OCI-LY1 (cell line): Measurements from ENCODE around the gene TMEM185A.

Source experiments
- H2AFZ ChIP-seq: fragments of 200-600 bp; sonication (generic), shearing (Covaris generic); 2 replicates; pipeline ENCODE4 v1.6.0; 2014; ENCODE audit warnings: antibody characterized with exemption, mild to moderate bottlenecking, low read length
- H3F3A ChIP-seq: fragments of 200-600 bp; sonication (generic), shearing (Covaris generic); 2 replicates; pipeline ENCODE4 v1.6.0; 2014; ENCODE audit warnings: mild to moderate bottlenecking, antibody characterized with exemption, low read length, moderate library complexity; ENCODE audit not compliant: insufficient read depth
- H3K27ac ChIP-seq: fragments of 200-600 bp; sonication (generic); 2 replicates; pipeline ENCODE4 v1.5.1; 2014; ENCODE audit warnings: low read length, mixed run types, mild to moderate bottlenecking, low read depth; ENCODE audit not compliant: poor library complexity, severe bottlenecking
- H3K27me3 ChIP-seq: fragments of 200-600 bp; sonication (generic); 2 replicates; pipeline ENCODE4 v1.6.0; 2014; ENCODE audit warnings: antibody characterized with exemption, mild to moderate bottlenecking, low read length, moderate library complexity; ENCODE audit not compliant: insufficient read depth
- H3K36me3 ChIP-seq: fragments of 200-600 bp; sonication (generic); 2 replicates; pipeline ENCODE4 v1.6.1; 2014; ENCODE audit warnings: mild to moderate bottlenecking, antibody characterized with exemption, low read length, moderate library complexity, mixed read lengths; ENCODE audit not compliant: insufficient read depth
- H3K4me1 ChIP-seq: fragments of 200-600 bp; sonication (generic); 2 replicates; pipeline ENCODE4 v1.5.1; 2014; ENCODE audit warnings: mild to moderate bottlenecking, low read length, moderate library complexity; ENCODE audit not compliant: insufficient read depth, severe bottlenecking
- H3K4me2 ChIP-seq: fragments of 200-600 bp; sonication (generic), shearing (Covaris generic); 2 replicates; pipeline ENCODE4 v1.6.1; 2014; ENCODE audit warnings: low read length
- H3K4me3 ChIP-seq: fragments of 200-600 bp; sonication (generic); 2 replicates; pipeline ENCODE4 v1.5.1; 2014; ENCODE audit warnings: low read length, low read depth, mild to moderate bottlenecking, mixed read lengths; ENCODE audit not compliant: poor library complexity, severe bottlenecking
- H3K79me2 ChIP-seq: fragments of 200-600 bp; shearing (Covaris generic); 2 replicates; pipeline ENCODE4 v1.6.1; 2016; ENCODE audit warnings: mixed run types, low read length, mixed read lengths; ENCODE audit not compliant: insufficient read depth
- H3K9ac ChIP-seq: fragments of 200-600 bp; sonication (generic), shearing (Covaris generic); 2 replicates; pipeline ENCODE4 v1.6.1; 2014; ENCODE audit warnings: mild to moderate bottlenecking, low read length, mixed read lengths
- H3K9me2 ChIP-seq: fragments of 200-600 bp; sonication (generic), shearing (Covaris generic); 2 replicates; pipeline ENCODE4 v1.6.1; 2014; ENCODE audit warnings: low read depth, mild to moderate bottlenecking, low read length, mixed read lengths
- H3K9me3 ChIP-seq: fragments of 200-600 bp; shearing (Covaris generic); 2 replicates; pipeline ENCODE4 v1.6.1; 2014; ENCODE audit warnings: low read length, mixed read lengths
- H4K20me1 ChIP-seq: fragments of 200-600 bp; sonication (generic), shearing (Covaris generic); 2 replicates; pipeline ENCODE4 v1.6.0; 2016; ENCODE audit warnings: mild to moderate bottlenecking, low read length; ENCODE audit not compliant: insufficient read depth
- CTCF ChIP-seq: fragments of 200-600 bp; sonication (generic), shearing (Covaris generic); IDR thresholded peaks from 2 replicates; pipeline ENCODE4 v1.5.1; 2017; ENCODE audit warnings: mild to moderate bottlenecking, antibody characterized with exemption, low read length, moderate library complexity, mixed read lengths
- EZH2 ChIP-seq: fragments of 200-600 bp; sonication (generic), shearing (Covaris generic); IDR thresholded peaks from 2 replicates; pipeline ENCODE4 v1.8.0; 2017; ENCODE audit warnings: borderline replicate concordance, mixed run types, mild to moderate bottlenecking, antibody characterized with exemption, low read length, moderate library complexity, mixed read lengths

Gene TMEM185A

GRCh38 chrX:149633511-149633910 is 1.9 kb upstream of the TMEM185A start:
- H3K4me3 ChIP-seq: no peak overlapping the region
- H4K20me1 ChIP-seq: no peaks in the 10 kb centered on the region
- no peak overlapping the region for H3K4me2 ChIP-seq
- no peaks in the 10 kb centered on the region for H3K27me3 ChIP-seq
- H3K36me3 ChIP-seq: no peaks in the 10 kb centered on the region
- H3K9me3 ChIP-seq: no peaks in the 10 kb centered on the region
- no peaks in the 10 kb centered on the region for H3K79me2 ChIP-seq
- TF ChIP-seq EZH2 (no peak), CTCF (no peak)
- no peak overlapping the region for H3K27ac ChIP-seq
- peaks cover 13% of the 10 kb centered on the region for H3K4me1 ChIP-seq
- no peak overlapping the region for H3K9ac ChIP-seq
- no peaks in the 10 kb centered on the region for H3F3A ChIP-seq
- H2AFZ ChIP-seq: no peak overlapping the region
- no peaks in the 10 kb centered on the region for H3K9me2 ChIP-seq

GRCh38 chrX:149630681-149631233 is 835 bp downstream of the TMEM185A start:
- Histone ChIP-seq H3K9ac (peak overlapping the region; percentile 72), H3K9me3 (no peaks in the 10 kb centered on the region), H2AFZ (no peak overlapping the region), H3K36me3 (no peaks in the 10 kb centered on the region), H3K79me2 (no peaks in the 10 kb centered on the region), H3K27me3 (no peaks in the 10 kb centered on the region), H3K9me2 (no peaks in the 10 kb centered on the region), H4K20me1 (no peaks in the 10 kb centered on the region), H3F3A (no peaks in the 10 kb centered on the region), H3K4me2 (peak overlapping the region; percentile 83), H3K4me1 (peaks cover 13% of the 10 kb centered on the region), H3K27ac (no peak overlapping the region), H3K4me3 (peak overlapping the region; percentile 83)
- TF ChIP-seq CTCF (no peak), EZH2 (no peak)

GRCh38 chrX:149629730-149630387 is 1.7 kb downstream of the TMEM185A start:
- H3K4me1 ChIP-seq: peaks cover 13% of the 10 kb centered on the region
- TF ChIP-seq EZH2 (no peak), CTCF (no peak)
- no peaks in the 10 kb centered on the region for H3K9me3 ChIP-seq
- no peaks in the 10 kb centered on the region for H3F3A ChIP-seq
- H3K9me2 ChIP-seq: no peaks in the 10 kb centered on the region
- H3K4me3 ChIP-seq: no peak overlapping the region
- H2AFZ ChIP-seq: no peak overlapping the region
- H3K79me2 ChIP-seq: no peaks in the 10 kb centered on the region
- H4K20me1 ChIP-seq: no peaks in the 10 kb centered on the region
- H3K27me3 ChIP-seq: no peaks in the 10 kb centered on the region
- H3K27ac ChIP-seq: no peak overlapping the region
- H3K36me3 ChIP-seq: no peaks in the 10 kb centered on the region
- no peak overlapping the region for H3K9ac ChIP-seq
- peak overlapping the region; percentile 83 for H3K4me2 ChIP-seq
